Medulla oblongata (tissue), 1 donor: ENCODE measurements around the gene CLHC1.
A peak's percentile ranks its signal among the peaks of the same experiment; 100 is the strongest.
"Not testable (repeated sequence)": the region's sequence is repeated elsewhere in the genome, so short reads cannot be mapped to it uniquely, and the experiment has no call there.

Experiments used
- DNase-seq: peaks from one replicate; pipeline ENCODE4 v3.0.0-alpha.2; 2015; ENCODE audit errors: extremely low spot score

CLHC1 gene

GRCh38 chr2:55136138-55136541 is 96.0 kb downstream of the CLHC1 start:
- DNase-seq, result no peak

DNA sequence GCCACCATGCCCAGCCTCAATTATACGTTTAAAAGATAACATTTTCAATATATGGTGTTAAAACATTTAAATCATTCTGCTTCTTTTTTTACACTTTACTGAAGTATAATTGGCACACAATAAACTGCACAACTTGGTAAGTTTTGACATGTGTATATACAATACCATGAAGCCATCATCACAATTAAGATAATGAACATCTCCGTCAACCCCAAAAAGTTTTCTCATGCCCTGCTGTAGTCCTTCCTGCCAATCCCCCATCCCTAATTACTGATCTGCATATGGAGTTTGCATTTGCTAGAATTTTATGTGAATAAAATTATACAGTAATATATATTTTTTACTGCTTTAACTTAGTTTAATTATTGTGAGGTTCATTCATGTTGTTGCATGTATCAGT is 96.6 kb downstream of the CLHC1 start:
- no peak for DNase-seq

DNA sequence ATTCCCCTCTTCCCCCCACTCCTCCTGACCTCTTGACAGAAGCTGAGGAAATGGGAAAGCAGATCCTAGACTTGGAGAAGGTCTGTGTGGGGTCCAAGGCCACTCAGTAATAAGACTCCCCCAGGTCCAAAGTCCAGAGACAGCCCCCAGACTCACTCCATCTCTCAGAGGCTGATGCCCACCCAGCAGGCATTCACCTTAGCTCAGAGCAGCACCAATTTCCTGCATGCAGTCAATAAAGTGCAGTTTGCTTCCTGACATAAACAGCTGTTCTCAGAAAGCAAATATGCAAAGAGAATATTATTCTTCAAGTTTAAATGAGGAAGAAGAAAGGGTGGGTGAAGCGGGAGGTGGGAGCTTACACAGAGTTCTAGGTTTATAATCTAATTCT is 97.8 kb downstream of the CLHC1 start:
- no peak for DNase-seq

GRCh38 chr2:55133467-55134315 is 98.4 kb downstream of the CLHC1 start:
- DNase-seq, result peak; percentile 97

GRCh38 chr2:55130849-55131248 is 101.2 kb downstream of the CLHC1 start:
- no peak for DNase-seq

DNA sequence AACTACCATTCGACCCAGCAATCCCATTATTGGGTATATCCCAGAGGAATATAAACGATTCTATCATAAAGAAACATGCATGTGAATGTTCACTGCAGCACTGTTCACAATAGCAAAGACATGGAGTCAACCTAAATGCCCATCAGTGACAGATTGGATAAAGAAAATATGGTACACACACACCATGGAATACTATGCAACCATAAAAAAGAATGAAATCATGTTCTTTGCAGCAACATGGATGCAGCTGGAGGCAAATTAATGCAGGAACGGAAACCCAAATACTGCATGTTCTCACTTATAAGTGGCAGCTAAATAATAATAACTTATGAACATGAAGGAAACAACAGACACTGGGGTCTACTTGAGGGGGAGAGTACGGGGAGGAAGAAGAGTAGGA is 105.5 kb downstream of the CLHC1 start:
- not testable (repeated sequence) for DNase-seq
